Natural killer cell (primary cell): ENCODE data around the gene DNAJC24. TPM values are rescaled to one million over a fixed set of nuclear protein-coding genes. Genes with fewer than 3 reads are reported as not detected.
A peak's percentile ranks its signal among the peaks of the same experiment; 100 is the strongest.

Source experiments
- ATAC-seq, 3 donors: fragments of 150-1000 bp in 2 of 3; fragments of 200-7000 bp in 1 of 3; cut with Tn5 transposase; 1 replicate in 1 of 3; 2 replicates in 2 of 3; pipeline ENCODE4 v1.10.0; 2021; ENCODE audit warnings: mild to moderate bottlenecking in 2 of 3, moderate library complexity in 2 of 3
- DNase-seq, 2 donors: peaks; one replicate each; pipeline versions ENCODE4 v3.0.0 to v3.0.0-alpha.2; 2013 to 2021; ENCODE audit warnings: mixed read lengths in 1 of 2
- H3K27ac ChIP-seq: one replicate; pipeline ENCODE4 v1.5.1; 2013; ENCODE audit warnings: mild to moderate bottlenecking, low read length
- H3K27me3 ChIP-seq: one replicate; pipeline ENCODE4 v1.6.1; 2013; ENCODE audit warnings: low read length; ENCODE audit not compliant: control insufficient read depth, insufficient read depth
- H3K36me3 ChIP-seq: one replicate; pipeline ENCODE4 v1.6.1; 2013; ENCODE audit warnings: low read length; ENCODE audit not compliant: control insufficient read depth, insufficient read depth
- H3K4me1 ChIP-seq: one replicate; pipeline ENCODE4 v1.6.1; 2013; ENCODE audit warnings: low read length; ENCODE audit not compliant: control insufficient read depth, insufficient read depth
- H3K4me3 ChIP-seq: one replicate; pipeline ENCODE4 v1.5.1; 2013; ENCODE audit warnings: low read length
- H3K9me3 ChIP-seq: one replicate; pipeline ENCODE4 v1.6.1; 2013; ENCODE audit warnings: low read length; ENCODE audit not compliant: control insufficient read depth, insufficient read depth
- H3K27ac Mint-ChIP-seq, 2 donors: one replicate each; pipeline ENCODE4 v1.8.0; 2022; ENCODE audit warnings: mild to moderate bottlenecking in 2 of 2, mixed read lengths in 2 of 2, moderate library complexity in 1 of 2
- H3K27me3 Mint-ChIP-seq, 2 donors: one replicate each; pipeline ENCODE4 v1.8.0; 2022; ENCODE audit warnings: low read depth in 2 of 2, mixed read lengths in 2 of 2
- H3K36me3 Mint-ChIP-seq: one replicate; pipeline ENCODE4 v1.8.0; 2022; ENCODE audit warnings: mixed read lengths
- H3K4me1 Mint-ChIP-seq, 2 donors: one replicate each; pipeline ENCODE4 v1.8.0; 2022; ENCODE audit warnings: mixed read lengths in 2 of 2
- H3K4me3 Mint-ChIP-seq: one replicate; pipeline ENCODE4 v1.8.0; 2022; ENCODE audit warnings: mild to moderate bottlenecking, moderate library complexity, mixed read lengths
- H3K9me3 Mint-ChIP-seq, 2 donors: one replicate each; pipeline ENCODE4 v1.8.0; 2022; ENCODE audit warnings: mixed read lengths in 2 of 2
- CTCF ChIP-seq: fragments of 200-600 bp; IDR thresholded peaks from one replicate; pipeline ENCODE4 v1.8.0; 2022; ENCODE audit warnings: antibody characterized with exemption
- WGBS: methylation state at CpG from one replicate; pipeline ENCODE4 v1.1.7; 2013; ENCODE audit warnings: missing lambda C conversion rate; ENCODE audit not compliant: insufficient coverage; 5-methylcytosine and 5-hydroxymethylcytosine counted together
- intact Hi-C: fragments of 100-400 bp; cut with micrococcal nuclease; formaldehyde crosslinking; loops from one replicate; pipeline ENCODE4 v1.14.2; 2022
- total RNA-seq, 4 donors: library from RNA; stranded (reverse); fragments of 120-200 nt in 1 of 4; gene quantifications; one replicate each; pipeline versions ENCODE4 v1.2.3 to v1.2.4, GENCODE V29; 2013 to 2022

The DNAJC24 gene
- total RNA-seq, 3 donors from 2014 or later (not counting 1 experiment from before 2014, with no cell fraction given), result 14.9 to 22.7 (median 18.6) TPM

DNA sequence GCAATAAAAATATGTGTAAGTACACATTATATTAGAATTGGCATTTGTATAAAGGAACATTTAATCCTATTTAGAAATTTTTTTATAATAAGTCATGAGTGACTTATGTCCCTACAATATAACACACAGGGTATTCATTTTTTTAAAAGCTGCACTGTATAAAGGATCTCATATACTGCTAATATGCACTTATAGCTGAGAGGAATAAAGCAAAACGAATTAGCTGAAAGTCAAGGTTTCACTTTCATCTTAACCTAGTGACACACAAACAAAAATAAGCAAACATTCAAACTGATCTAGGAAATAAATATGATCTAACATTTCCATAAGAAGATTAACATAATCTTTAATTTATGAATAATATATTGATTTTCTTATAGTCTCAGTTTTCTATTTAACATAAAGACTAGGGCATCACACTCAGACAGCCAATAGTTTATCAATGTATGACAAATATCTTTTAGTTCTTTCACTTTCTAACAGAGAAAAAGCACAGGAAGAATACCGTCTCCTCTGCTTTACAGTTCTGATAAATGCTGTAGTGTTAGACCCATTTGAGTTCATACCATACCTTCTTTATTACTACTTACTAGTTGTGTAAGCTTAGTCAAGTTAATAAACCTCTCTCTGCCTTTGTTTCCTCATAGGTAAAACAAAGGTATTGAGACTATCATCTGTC lies 43.1 kb upstream of the DNAJC24 start:
- no peaks in the 10 kb centered on the region for H3K4me1 ChIP-seq
- H3K27me3 ChIP-seq, result no peaks in the 10 kb centered on the region
- no peak overlapping the region for H3K27ac Mint-ChIP-seq
- no CpG with 5 or more reads among the region's 2 CpGs for WGBS
- peaks cover 0 to 9% of the 10 kb centered on the region in 2 donors for H3K4me1 Mint-ChIP-seq
- no peak overlapping the region for H3K4me3 ChIP-seq
- no peaks in the 10 kb centered on the region for H3K36me3 ChIP-seq
- peak overlapping the region; percentile 38 for H3K4me3 Mint-ChIP-seq
- ATAC-seq (peak in 2 of 3 donors; percentile 39 to 49), DNase-seq (no peak)
- H3K9me3 ChIP-seq, result no peaks in the 10 kb centered on the region
- no peaks in the 10 kb centered on the region for H3K9me3 Mint-ChIP-seq
- H3K27me3 Mint-ChIP-seq, result no peaks in the 10 kb centered on the region
- no peak overlapping the region for H3K27ac ChIP-seq
- intact Hi-C loops, result no loop called here
- TF ChIP-seq CTCF, result no peak
- H3K36me3 Mint-ChIP-seq, result no peaks in the 10 kb centered on the region

DNA sequence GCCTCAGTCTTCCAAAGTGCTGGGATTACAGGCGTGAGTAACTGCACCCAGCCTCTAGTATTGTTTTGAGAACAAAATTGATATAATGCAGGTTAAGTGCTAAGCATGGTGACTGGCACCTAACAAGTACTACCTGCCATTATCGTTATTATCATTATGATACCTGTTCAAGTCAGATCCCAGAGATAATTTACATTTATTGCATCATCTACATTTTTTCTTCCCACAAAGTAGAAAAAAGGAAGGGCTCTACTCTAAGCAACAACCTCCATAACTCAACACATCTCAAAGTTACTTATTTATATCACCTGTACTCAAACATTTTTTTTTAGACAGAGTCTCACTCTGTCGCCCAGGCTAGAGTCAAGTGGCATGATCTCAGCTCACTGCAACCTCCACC lies 42.2 kb upstream of the DNAJC24 start:
- Mint-ChIP-seq H3K4me3 (no peak overlapping the region), H3K27ac (no peak overlapping the region)
- ATAC-seq, result no peak

DNA sequence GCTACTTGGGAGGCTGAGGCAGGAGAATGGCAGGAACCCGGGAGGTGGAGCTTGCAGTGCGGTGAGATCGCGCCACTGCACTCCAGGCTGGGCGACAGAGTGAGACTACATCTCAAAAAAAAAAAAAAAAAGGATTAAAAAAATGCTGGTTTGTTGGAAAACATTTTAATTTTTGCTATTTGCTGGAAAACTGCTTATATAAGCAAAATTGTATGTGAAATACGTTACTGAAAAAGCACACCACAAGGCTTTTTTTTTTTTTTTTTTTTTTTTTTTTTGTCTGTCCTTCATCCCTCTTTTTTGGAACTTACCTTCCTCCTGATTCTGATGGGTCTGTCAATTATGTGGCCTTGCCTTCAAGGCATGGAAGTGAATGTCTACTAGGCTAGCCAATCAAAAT lies 41.0 kb upstream of the DNAJC24 start:
- Mint-ChIP-seq H3K27me3 (peaks cover 3 to 10% of the 10 kb centered on the region in 2 donors), H3K36me3 (no peaks in the 10 kb centered on the region), H3K27ac (no peak overlapping the region), H3K4me3 (no peak overlapping the region), H3K4me1 (peaks cover 0 to 9% of the 10 kb centered on the region in 2 donors), H3K9me3 (no peaks in the 10 kb centered on the region)
- H3K27ac ChIP-seq, result no peak overlapping the region
- no peak for DNase-seq
- no peaks in the 10 kb centered on the region for H3K9me3 ChIP-seq
- no peaks in the 10 kb centered on the region for H3K36me3 ChIP-seq
- WGBS, result 100% methylated on average over 5 of the region's 6 CpGs
- intact Hi-C loops, result no loop called here
- no peak for TF ChIP-seq CTCF
- no peaks in the 10 kb centered on the region for H3K4me1 ChIP-seq
- H3K27me3 ChIP-seq, result no peaks in the 10 kb centered on the region
- no peak for ATAC-seq
- H3K4me3 ChIP-seq, result no peak overlapping the region

More for the DNA sequence above, 42.2 kb upstream of the DNAJC24 start:
- H3K4me3 ChIP-seq, result no peak overlapping the region
- intact Hi-C loops, result no loop called here
- no peaks in the 10 kb centered on the region for H3K27me3 ChIP-seq
- no peaks in the 10 kb centered on the region for H3K9me3 Mint-ChIP-seq
- H3K27me3 Mint-ChIP-seq, result peaks cover 0 to 8% of the 10 kb centered on the region in 2 donors
- TF ChIP-seq CTCF, result no peak
- H3K9me3 ChIP-seq, result no peaks in the 10 kb centered on the region
- no peak for DNase-seq
- H3K27ac ChIP-seq, result no peak overlapping the region
- no peaks in the 10 kb centered on the region for H3K36me3 Mint-ChIP-seq
- H3K36me3 ChIP-seq, result no peaks in the 10 kb centered on the region
- H3K4me1 ChIP-seq, result no peaks in the 10 kb centered on the region
- peaks cover 0 to 9% of the 10 kb centered on the region in 2 donors for H3K4me1 Mint-ChIP-seq
- over 99% methylated on average over 3 of the region's 3 CpGs for WGBS

DNA sequence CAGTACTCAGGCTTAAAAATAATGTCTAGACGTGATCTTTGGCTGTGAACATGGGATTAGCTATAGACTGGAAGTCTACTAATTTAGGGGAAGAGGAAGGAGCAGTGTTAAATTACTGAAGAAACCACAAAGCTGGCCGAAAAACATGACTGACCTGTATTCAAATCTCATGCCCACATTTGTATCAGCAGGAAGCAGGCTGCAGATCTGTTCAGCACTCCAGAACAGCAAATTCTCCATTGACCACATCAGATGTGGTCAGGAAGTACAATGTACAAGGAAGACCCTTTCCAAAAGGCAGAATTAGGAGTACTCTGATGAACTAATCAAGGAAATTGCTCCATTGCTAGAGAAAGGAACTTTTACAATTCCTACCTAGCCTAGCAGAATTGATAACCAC lies 31.9 kb upstream of the DNAJC24 start:
- no peaks in the 10 kb centered on the region for H3K4me1 ChIP-seq
- DNase-seq (no peak), ATAC-seq (no peak)
- intact Hi-C loops, result no loop called here
- Mint-ChIP-seq H3K9me3 (peaks cover 0 to 2% of the 10 kb centered on the region in 2 donors), H3K36me3 (no peaks in the 10 kb centered on the region), H3K27ac (no peak overlapping the region), H3K4me1 (no peaks in the 10 kb centered on the region), H3K27me3 (peaks cover 14 to 44% of the 10 kb centered on the region in 2 donors), H3K4me3 (no peak overlapping the region)
- no peak for TF ChIP-seq CTCF
- 5% methylated on average over 2 of the region's 2 CpGs for WGBS
- H3K9me3 ChIP-seq, result no peaks in the 10 kb centered on the region
- H3K4me3 ChIP-seq, result no peak overlapping the region
- peaks cover 2% of the 10 kb centered on the region for H3K27me3 ChIP-seq
- H3K36me3 ChIP-seq, result no peaks in the 10 kb centered on the region
- H3K27ac ChIP-seq, result no peak overlapping the region
